Measurements from ENCODE around the gene PARVA. TPM values are rescaled to one million over a fixed set of nuclear protein-coding genes. Genes with fewer than 3 reads are reported as not detected.
A peak's percentile ranks its signal among the peaks of the same experiment; 100 is the strongest.

Gene PARVA
- total RNA-seq, 2 donors from 2014 or later: 32.0 to 33.7 TPM

DNA sequence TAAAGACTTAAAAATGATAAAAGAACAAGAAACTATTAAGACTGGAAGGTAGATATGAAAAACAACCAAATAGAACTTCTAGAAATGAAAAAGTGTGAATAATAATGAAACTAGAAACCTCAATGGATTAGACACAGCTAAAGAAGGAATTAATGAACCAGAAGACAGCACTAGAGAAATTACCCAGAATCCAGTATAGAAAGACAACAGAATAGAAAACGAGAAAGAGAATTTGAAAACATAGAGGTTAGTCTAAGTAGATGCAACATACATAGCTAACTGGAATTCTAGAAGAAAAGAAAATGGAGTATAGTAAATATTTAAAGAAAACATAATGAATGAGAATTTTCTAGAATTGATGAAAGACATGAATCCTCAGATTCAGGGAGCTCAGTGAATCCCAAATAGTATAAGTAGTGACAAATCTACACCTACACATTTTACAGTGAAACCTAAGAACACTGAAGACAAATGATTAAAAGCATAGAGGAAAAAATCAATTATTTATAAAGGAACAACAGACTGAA, 111.9 kb downstream of the PARVA start:
- H3K4me1 ChIP-seq: no peaks in the 10 kb centered on the region
- peaks cover 0 to 2% of the 10 kb centered on the region in 2 donors for H3K36me3 ChIP-seq (replicated peaks in 1 of 2; ENCODE audit: insufficient read depth in 1 of 2, low read depth in 2 of 2)
- no peak overlapping the region for H3K27ac ChIP-seq
- no peaks in the 10 kb centered on the region for H3K27me3 ChIP-seq
- ATAC-seq (no peak), DNase-seq (no peak)
- H3K9me3 ChIP-seq: no peaks in the 10 kb centered on the region
- H3K4me3 ChIP-seq: no peak overlapping the region
- 86 to 92% methylated on average over 1 of the region's 1 CpG for WGBS, 2 donors
- intact Hi-C loops (cut with DNase I): no loop called here
- no peak for TF ChIP-seq POLR2A (IDR thresholded peaks at IDR 0.05)
- TF ChIP-seq, protein P1, sequence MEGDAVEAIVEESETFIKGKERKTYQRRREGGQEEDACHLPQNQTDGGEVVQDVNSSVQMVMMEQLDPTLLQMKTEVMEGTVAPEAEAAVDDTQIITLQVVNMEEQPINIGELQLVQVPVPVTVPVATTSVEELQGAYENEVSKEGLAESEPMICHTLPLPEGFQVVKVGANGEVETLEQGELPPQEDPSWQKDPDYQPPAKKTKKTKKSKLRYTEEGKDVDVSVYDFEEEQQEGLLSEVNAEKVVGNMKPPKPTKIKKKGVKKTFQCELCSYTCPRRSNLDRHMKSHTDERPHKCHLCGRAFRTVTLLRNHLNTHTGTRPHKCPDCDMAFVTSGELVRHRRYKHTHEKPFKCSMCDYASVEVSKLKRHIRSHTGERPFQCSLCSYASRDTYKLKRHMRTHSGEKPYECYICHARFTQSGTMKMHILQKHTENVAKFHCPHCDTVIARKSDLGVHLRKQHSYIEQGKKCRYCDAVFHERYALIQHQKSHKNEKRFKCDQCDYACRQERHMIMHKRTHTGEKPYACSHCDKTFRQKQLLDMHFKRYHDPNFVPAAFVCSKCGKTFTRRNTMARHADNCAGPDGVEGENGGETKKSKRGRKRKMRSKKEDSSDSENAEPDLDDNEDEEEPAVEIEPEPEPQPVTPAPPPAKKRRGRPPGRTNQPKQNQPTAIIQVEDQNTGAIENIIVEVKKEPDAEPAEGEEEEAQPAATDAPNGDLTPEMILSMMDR (IDR thresholded peaks at IDR 0.05): no peak

DNA sequence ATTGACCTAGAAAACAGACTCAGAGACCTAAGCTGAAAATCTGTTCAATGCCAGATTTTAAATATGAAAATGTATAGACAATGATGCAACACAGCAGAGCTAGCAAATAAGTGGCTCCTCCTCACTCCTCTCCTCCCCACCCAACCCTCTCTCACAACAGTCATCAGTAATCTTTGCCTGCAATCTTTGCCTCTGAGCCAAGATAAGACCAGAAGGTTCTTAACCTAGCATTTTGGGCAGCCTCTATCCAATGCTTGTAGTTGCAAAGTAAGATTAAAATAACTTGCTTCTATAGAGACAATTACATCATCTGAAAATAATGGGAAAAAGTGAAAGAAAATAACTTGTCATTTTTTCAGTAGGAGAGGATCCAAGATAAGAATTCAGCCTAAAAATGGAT, 117.3 kb downstream of the PARVA start:
- TF ChIP-seq POLR2A (IDR thresholded peaks at IDR 0.05): no peak
- TF ChIP-seq, protein P1 (IDR thresholded peaks at IDR 0.05): no peak
- H3K9me3 ChIP-seq: no peaks in the 10 kb centered on the region
- peaks cover 0 to 11% of the 10 kb centered on the region in 2 donors for H3K36me3 ChIP-seq (replicated peaks in 1 of 2; ENCODE audit: insufficient read depth in 1 of 2, low read depth in 2 of 2)

DNA sequence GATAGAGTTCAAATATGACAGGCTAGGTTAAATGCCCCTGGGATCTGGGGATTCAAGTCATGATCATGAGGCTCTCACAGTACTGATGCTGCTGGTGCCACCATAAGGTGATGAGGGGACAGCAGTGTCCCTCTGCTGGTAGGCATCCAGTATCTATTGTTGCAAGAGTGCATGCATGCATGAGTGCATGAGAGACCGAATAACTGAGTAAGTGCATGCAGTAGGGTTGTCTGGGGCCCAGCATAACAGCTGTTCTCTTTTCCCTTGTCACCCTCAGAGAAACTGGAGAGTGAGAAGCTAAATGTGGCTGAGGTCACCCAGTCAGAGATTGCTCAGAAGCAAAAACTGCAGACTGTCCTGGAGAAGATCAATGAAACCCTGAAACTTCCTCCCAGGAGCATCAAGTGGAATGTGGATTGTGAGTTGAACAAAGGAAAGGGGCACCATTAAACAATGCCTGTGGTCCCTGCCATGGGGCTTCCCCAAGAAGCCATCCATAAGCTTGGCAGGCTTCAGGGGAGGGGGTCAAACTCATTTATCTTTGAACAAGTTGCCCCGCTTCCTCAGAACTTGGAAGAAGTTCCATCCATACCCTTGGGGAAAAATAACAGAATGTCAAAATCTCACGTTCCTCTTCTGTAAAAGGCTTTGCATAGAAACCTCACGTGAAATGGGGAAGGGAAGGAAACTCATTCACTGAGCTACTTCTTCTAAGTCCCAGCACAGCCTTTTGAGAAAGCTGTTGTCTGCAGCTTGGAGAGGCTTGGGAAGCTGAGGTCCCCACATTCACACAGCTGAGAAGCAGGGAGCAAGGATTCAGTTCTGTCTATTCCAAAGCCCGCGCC, 119.0 kb downstream of the PARVA start:
- H3K27ac ChIP-seq: no peak overlapping the region
- TF ChIP-seq POLR2A (IDR thresholded peaks at IDR 0.05): no peak
- TF ChIP-seq, protein P1 (IDR thresholded peaks at IDR 0.05): peak in 1 of 7 experiments; percentile 8
- WGBS, 2 donors: 81 to 89% methylated on average over 6 of the region's 6 CpGs
- DNase-seq (no peak), ATAC-seq (no peak)
- no peaks in the 10 kb centered on the region for H3K27me3 ChIP-seq
- no peak overlapping the region for H3K4me3 ChIP-seq
- H3K36me3 ChIP-seq (replicated peaks in 1 of 2; ENCODE audit: insufficient read depth in 1 of 2, low read depth in 2 of 2): peaks cover 0 to 16% of the 10 kb centered on the region in 2 donors
- intact Hi-C loops (cut with DNase I): no loop called here
- H3K9me3 ChIP-seq: no peaks in the 10 kb centered on the region
- H3K4me1 ChIP-seq: no peaks in the 10 kb centered on the region

More for the DNA sequence above, 117.3 kb downstream of the PARVA start:
- no peak for ATAC-seq
- no peak overlapping the region for H3K4me3 ChIP-seq
- intact Hi-C loops (cut with DNase I): no loop called here
- DNase-seq: no peak
- no peaks in the 10 kb centered on the region for H3K27me3 ChIP-seq
- no peaks in the 10 kb centered on the region for H3K4me1 ChIP-seq
- H3K27ac ChIP-seq: no peak overlapping the region

DNA sequence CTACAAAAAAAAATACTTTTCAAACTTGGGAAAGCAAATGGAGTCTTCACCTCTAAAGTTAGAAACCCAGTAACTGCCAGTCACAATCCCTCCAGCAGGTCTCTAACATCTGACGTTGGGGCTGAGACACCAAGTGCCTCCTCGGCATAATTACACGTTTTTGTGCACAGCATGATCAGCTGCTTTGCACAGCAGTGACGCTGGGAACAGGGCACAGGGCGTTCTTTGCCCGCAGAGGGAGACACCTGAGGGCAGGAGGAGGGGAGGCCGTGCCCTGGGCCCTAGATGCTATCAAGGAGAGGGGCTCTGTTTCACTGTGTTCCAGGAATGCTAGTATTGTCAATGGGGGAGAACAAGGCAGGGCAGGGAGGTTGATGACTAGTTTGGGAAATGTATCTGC, 120.1 kb downstream of the PARVA start:
- intact Hi-C loops (cut with DNase I): no loop called here
- Histone ChIP-seq H3K9me3 (no peaks in the 10 kb centered on the region), H3K27me3 (no peaks in the 10 kb centered on the region), H3K27ac (no peak overlapping the region), H3K4me1 (no peaks in the 10 kb centered on the region), H3K36me3 (replicated peaks in 1 of 2; ENCODE audit: insufficient read depth in 1 of 2, low read depth in 2 of 2) (peaks cover 0 to 16% of the 10 kb centered on the region in 2 donors), H3K4me3 (no peak overlapping the region)
- TF ChIP-seq, protein P1 (IDR thresholded peaks at IDR 0.05): no peak
- no peak for TF ChIP-seq POLR2A (IDR thresholded peaks at IDR 0.05)
- WGBS, 2 donors: 72 to 89% methylated on average over 7 of the region's 7 CpGs
- no peak for DNase-seq
- ATAC-seq: no peak

All from body of pancreas (tissue), 4 donors.